DOHH2 (cell line): ENCODE measurements around the gene SRGAP3.

Experiments
- H3F3A ChIP-seq: fragments of 200-600 bp; sonication (generic), shearing (Covaris generic); 2 replicates; pipeline ENCODE4 v1.6.0; 2016; ENCODE audit warnings: antibody characterized with exemption, mild to moderate bottlenecking; ENCODE audit not compliant: control insufficient read depth, insufficient read depth
- H3K27ac ChIP-seq: fragments of 200-600 bp; sonication (generic); 2 replicates; pipeline ENCODE4 v1.5.1; 2014; ENCODE audit warnings: low read depth, mild to moderate bottlenecking, low read length, moderate library complexity
- H3K27me3 ChIP-seq: fragments of 200-600 bp; sonication (generic); 2 replicates; pipeline ENCODE4 v1.6.1; 2014; ENCODE audit warnings: mild to moderate bottlenecking, low read length, mixed read lengths; ENCODE audit not compliant: control insufficient read depth
- H3K36me3 ChIP-seq: fragments of 200-600 bp; sonication (generic); 2 replicates; pipeline ENCODE4 v1.6.1; 2014; ENCODE audit warnings: mild to moderate bottlenecking, low read length, moderate library complexity, mixed read lengths; ENCODE audit not compliant: control insufficient read depth
- H3K4me1 ChIP-seq: fragments of 200-600 bp; sonication (generic); 2 replicates; pipeline ENCODE4 v1.6.1; 2014; ENCODE audit warnings: mild to moderate bottlenecking, low read length, mixed read lengths; ENCODE audit not compliant: control insufficient read depth
- H3K4me2 ChIP-seq: fragments of 200-600 bp; sonication (generic); 2 replicates; pipeline ENCODE4 v1.6.0; 2014; ENCODE audit warnings: mild to moderate bottlenecking, low read length, moderate library complexity
- H3K4me3 ChIP-seq: fragments of 200-600 bp; sonication (generic); 2 replicates; pipeline ENCODE4 v1.5.1; 2014; ENCODE audit warnings: mild to moderate bottlenecking, low read length, mixed read lengths
- H3K79me2 ChIP-seq: fragments of 200-600 bp; sonication (generic); 2 replicates; pipeline ENCODE4 v1.6.1; 2014; ENCODE audit warnings: mild to moderate bottlenecking, low read length, mixed read lengths; ENCODE audit not compliant: control insufficient read depth
- H3K9me2 ChIP-seq: fragments of 200-600 bp; sonication (generic); replicated peaks from 2 replicates; pipeline ENCODE4 v1.6.1; 2014; ENCODE audit warnings: mild to moderate bottlenecking, low read length, mixed read lengths; ENCODE audit not compliant: control insufficient read depth
- H3K9me3 ChIP-seq: fragments of 200-600 bp; sonication (generic); 2 replicates; pipeline ENCODE4 v1.6.1; 2014; ENCODE audit warnings: antibody characterized with exemption, low read length, mixed read lengths; ENCODE audit not compliant: control insufficient read depth, insufficient read depth
- H4K20me1 ChIP-seq: fragments of 200-600 bp; sonication (generic); 2 replicates; pipeline ENCODE4 v1.6.0; 2014; ENCODE audit warnings: low read depth, mild to moderate bottlenecking, antibody characterized with exemption, low read length, moderate library complexity; ENCODE audit not compliant: control insufficient read depth, insufficient read depth
- EZH2phosphoT487 ChIP-seq: fragments of 200-600 bp; sonication (generic); IDR thresholded peaks from 2 replicates; pipeline ENCODE4 v1.6.1; 2017; ENCODE audit warnings: borderline replicate concordance, mild to moderate bottlenecking, antibody characterized with exemption, low read length, moderate library complexity, mixed read lengths
- TF ChIP-seq, protein P1 (sequence below): fragments of 200-600 bp; sonication (generic); IDR thresholded peaks from one replicate; pipeline ENCODE4 v1.5.1; 2014; ENCODE audit warnings: antibody characterized with exemption, mild to moderate bottlenecking, low read depth, low read length; ENCODE audit not compliant: poor library complexity, severe bottlenecking

SRGAP3 gene

DNA sequence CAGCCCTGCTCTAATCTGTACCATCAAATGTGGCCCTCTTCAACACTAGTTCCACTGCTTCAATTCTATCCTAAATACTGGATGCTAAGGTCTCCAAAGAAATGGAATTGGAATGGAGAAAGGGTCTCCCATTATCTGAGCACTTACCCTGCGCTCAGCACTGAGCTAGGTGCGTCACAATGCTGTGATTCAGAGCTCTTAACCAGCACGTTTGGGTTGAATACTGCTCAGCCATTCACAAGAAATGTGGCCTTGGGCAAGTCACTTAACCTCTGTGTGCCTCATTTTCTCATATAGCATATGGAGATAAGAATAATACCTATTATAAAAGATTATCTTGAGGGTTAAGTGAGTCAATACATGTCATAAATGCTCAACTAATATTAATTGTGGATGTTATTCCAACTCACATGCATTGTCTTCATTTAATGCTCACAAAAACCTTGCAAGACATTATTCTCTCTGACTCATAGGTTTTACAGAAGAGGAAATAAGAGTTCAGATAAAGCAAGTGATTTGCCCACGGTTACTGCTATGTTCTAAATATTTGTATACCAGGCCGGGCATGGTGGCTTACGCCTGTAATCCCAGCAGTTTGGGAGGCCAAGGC, 27.4 kb upstream of the SRGAP3 start:
- no peak for TF ChIP-seq EZH2phosphoT487
- TF ChIP-seq, protein P1, sequence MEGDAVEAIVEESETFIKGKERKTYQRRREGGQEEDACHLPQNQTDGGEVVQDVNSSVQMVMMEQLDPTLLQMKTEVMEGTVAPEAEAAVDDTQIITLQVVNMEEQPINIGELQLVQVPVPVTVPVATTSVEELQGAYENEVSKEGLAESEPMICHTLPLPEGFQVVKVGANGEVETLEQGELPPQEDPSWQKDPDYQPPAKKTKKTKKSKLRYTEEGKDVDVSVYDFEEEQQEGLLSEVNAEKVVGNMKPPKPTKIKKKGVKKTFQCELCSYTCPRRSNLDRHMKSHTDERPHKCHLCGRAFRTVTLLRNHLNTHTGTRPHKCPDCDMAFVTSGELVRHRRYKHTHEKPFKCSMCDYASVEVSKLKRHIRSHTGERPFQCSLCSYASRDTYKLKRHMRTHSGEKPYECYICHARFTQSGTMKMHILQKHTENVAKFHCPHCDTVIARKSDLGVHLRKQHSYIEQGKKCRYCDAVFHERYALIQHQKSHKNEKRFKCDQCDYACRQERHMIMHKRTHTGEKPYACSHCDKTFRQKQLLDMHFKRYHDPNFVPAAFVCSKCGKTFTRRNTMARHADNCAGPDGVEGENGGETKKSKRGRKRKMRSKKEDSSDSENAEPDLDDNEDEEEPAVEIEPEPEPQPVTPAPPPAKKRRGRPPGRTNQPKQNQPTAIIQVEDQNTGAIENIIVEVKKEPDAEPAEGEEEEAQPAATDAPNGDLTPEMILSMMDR: no peak

DNA sequence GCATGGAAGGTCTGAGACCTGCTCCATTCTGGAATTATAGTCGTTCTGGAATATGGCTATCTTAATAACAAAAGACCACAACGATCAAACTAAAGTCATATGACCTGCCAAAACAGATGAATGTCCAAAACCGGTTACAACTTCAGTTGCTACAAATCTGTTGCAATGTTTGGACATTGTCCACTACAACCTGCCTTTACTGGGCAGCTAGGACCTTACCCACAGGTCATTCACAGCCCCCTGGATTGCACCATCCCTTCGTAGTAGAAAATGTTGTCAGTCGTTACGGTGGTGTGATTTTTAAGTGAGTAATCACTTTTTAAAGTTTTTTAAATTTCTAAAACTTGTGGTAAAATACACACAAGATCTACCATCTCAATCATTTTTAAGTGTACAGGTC, 22.5 kb upstream of the SRGAP3 start:
- Histone ChIP-seq H3K9me3 (peaks cover 10% of the 10 kb centered on the region), H3K36me3 (no peaks in the 10 kb centered on the region), H3K27ac (no peak overlapping the region), H4K20me1 (no peaks in the 10 kb centered on the region), H3F3A (no peaks in the 10 kb centered on the region), H3K27me3 (no peaks in the 10 kb centered on the region), H3K4me2 (no peak overlapping the region), H3K9me2 (no peaks in the 10 kb centered on the region), H3K4me1 (no peaks in the 10 kb centered on the region), H3K4me3 (no peak overlapping the region), H3K79me2 (no peaks in the 10 kb centered on the region)
- TF ChIP-seq, protein P1: no peak
- no peak for TF ChIP-seq EZH2phosphoT487

More for the DNA sequence above, 27.4 kb upstream of the SRGAP3 start:
- Histone ChIP-seq H3K27ac (no peak overlapping the region), H3F3A (no peaks in the 10 kb centered on the region), H3K79me2 (no peaks in the 10 kb centered on the region), H3K9me3 (peaks cover 10% of the 10 kb centered on the region), H3K4me1 (no peaks in the 10 kb centered on the region), H3K4me3 (no peak overlapping the region), H3K27me3 (no peaks in the 10 kb centered on the region), H3K4me2 (no peak overlapping the region), H4K20me1 (no peaks in the 10 kb centered on the region), H3K36me3 (no peaks in the 10 kb centered on the region), H3K9me2 (no peaks in the 10 kb centered on the region)

DNA sequence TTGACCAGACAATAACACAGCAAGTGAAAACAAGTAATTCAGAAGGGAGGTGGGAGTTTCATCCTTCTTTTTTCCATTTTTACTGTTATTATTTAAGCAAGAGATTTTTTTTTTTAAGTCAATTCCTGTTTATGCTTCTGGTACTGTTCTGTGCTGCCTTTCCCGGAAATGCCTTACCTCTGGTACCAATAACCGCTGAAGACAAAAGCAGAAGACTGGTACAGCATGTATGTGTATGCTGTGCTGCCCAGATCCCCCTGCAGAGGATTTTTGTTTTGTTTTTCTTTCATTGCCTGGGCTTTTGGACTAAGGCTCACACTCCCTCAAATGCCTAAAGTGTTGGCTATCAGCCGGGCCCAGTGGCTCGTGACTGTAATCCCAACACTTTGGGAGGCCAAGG, 21.3 kb upstream of the SRGAP3 start:
- Histone ChIP-seq H3K27me3 (no peaks in the 10 kb centered on the region), H3K4me3 (no peak overlapping the region), H3K4me1 (no peaks in the 10 kb centered on the region), H4K20me1 (no peaks in the 10 kb centered on the region), H3K27ac (no peak overlapping the region), H3K79me2 (no peaks in the 10 kb centered on the region), H3K4me2 (no peak overlapping the region), H3K36me3 (no peaks in the 10 kb centered on the region), H3K9me3 (peaks cover 10% of the 10 kb centered on the region), H3K9me2 (no peaks in the 10 kb centered on the region), H3F3A (no peaks in the 10 kb centered on the region)
- no peak for TF ChIP-seq EZH2phosphoT487
- TF ChIP-seq, protein P1: no peak
